PC-3 (cell line): ENCODE measurements around the gene KIF21A. TPM values are rescaled to one million over a fixed set of nuclear protein-coding genes. Genes with fewer than 3 reads are reported as not detected.

ENCODE experiments used
- ATAC-seq: fragments of 200-7000 bp; cut with Tn5 transposase; 2 replicates; pipeline ENCODE4 v1.9.1; 2020; ENCODE audit warnings: mild to moderate bottlenecking, moderate library complexity
- BruUV-seq: library from RNA; stranded (reverse); fragments of 400-500 nt; replicated peaks from 2 replicates; lab custom pipeline; 2021; lab: Mats Ljungman, UMichigan
- CTCF ChIA-PET: fragments of 300-600 bp; sonication (Branson Sonifier 250); formaldehyde crosslinking; loops from one replicate; lab custom pipeline; 2022; ENCODE audit warnings: antibody characterized with exemption; lab: Charles Lee
- POLR2A ChIA-PET: fragments of 300-600 bp; sonication (Branson Sonifier 250); formaldehyde crosslinking; loops from one replicate; lab custom pipeline; 2022; ENCODE audit warnings: antibody characterized with exemption; ENCODE audit not compliant: unreplicated experiment; lab: Charles Lee
- DNase-seq: peaks from one replicate; pipeline ENCODE4 v3.0.0-alpha.2; 2015
- H2AFZ ChIP-seq: fragments of 300-600 bp; sonication (generic); 2 replicates; pipeline ENCODE4 v1.6.0; 2016; ENCODE audit warnings: antibody characterized with exemption, low read length
- H3F3A ChIP-seq: fragments of 300-600 bp; sonication (generic); one replicate; pipeline ENCODE4 v1.6.0; 2017; ENCODE audit warnings: antibody characterized with exemption, low read length, control low read depth, mild to moderate bottlenecking; ENCODE audit not compliant: unreplicated experiment
- H3K27ac ChIP-seq: fragments of 300-600 bp; sonication (generic); 2 replicates; pipeline ENCODE4 v1.5.1; 2016; ENCODE audit warnings: mild to moderate bottlenecking, low read length
- H3K27me3 ChIP-seq: fragments of 300-600 bp; sonication (generic); 2 replicates; pipeline ENCODE4 v1.6.1; 2016; ENCODE audit warnings: low read length, mixed read lengths
- H3K36me3 ChIP-seq: fragments of 300-600 bp; sonication (generic); 2 replicates; pipeline ENCODE4 v1.6.1; 2016; ENCODE audit warnings: low read depth, mixed run types, low read length, mixed read lengths
- H3K4me1 ChIP-seq: fragments of 300-600 bp; sonication (generic); 2 replicates; pipeline ENCODE4 v1.5.1; 2016; ENCODE audit warnings: low read length; ENCODE audit not compliant: insufficient read depth
- H3K4me2 ChIP-seq: fragments of 300-600 bp; sonication (generic); 2 replicates; pipeline ENCODE4 v1.6.0; 2016; ENCODE audit warnings: low read length
- H3K4me3 ChIP-seq: fragments of 300-600 bp; sonication (generic); 2 replicates; pipeline ENCODE4 v1.5.1; 2016; ENCODE audit warnings: mild to moderate bottlenecking, low read length, mixed read lengths
- H3K79me2 ChIP-seq: fragments of 300-600 bp; sonication (generic); 2 replicates; pipeline ENCODE4 v1.6.1; 2017; ENCODE audit warnings: low read length, mixed read lengths
- H3K9ac ChIP-seq: fragments of 300-600 bp; sonication (generic); 2 replicates; pipeline ENCODE4 v1.6.0; 2016; ENCODE audit warnings: mild to moderate bottlenecking, low read length
- H3K9me2 ChIP-seq: fragments of 300-600 bp; sonication (generic); replicated peaks from 2 replicates; pipeline ENCODE4 v1.6.1; 2016; ENCODE audit warnings: mixed run types, low read length, mixed read lengths
- H3K9me3 ChIP-seq: fragments of 300-600 bp; sonication (generic); 2 replicates; pipeline ENCODE4 v1.6.1; 2016; ENCODE audit warnings: low read length, mixed read lengths
- H4K20me1 ChIP-seq: fragments of 300-600 bp; sonication (generic); 2 replicates; pipeline ENCODE4 v1.6.1; 2016; ENCODE audit warnings: low read length, mixed read lengths
- EZH2 ChIP-seq: fragments of 300-600 bp; sonication (generic); IDR thresholded peaks from one replicate; pipeline ENCODE4 v1.6.1; 2017; ENCODE audit warnings: antibody characterized with exemption, mild to moderate bottlenecking, low read length; ENCODE audit not compliant: unreplicated experiment
- EZH2phosphoT487 ChIP-seq: fragments of 300-600 bp; sonication (generic); IDR thresholded peaks from 2 replicates; pipeline ENCODE4 v1.6.1; 2018; ENCODE audit warnings: mild to moderate bottlenecking, antibody characterized with exemption, low read length, borderline replicate concordance
- intact Hi-C: fragments of 100-400 bp; cut with micrococcal nuclease; formaldehyde crosslinking; loops from 2 replicates; pipeline ENCODE4 v1.9.0; 2023
- total RNA-seq: library from RNA; depleted of rRNA; stranded (reverse); fragments of >200 nt; gene quantifications from 2 replicates; pipeline ENCODE4 v1.2.3, GENCODE V29; 2014
- TF ChIP-seq, protein P1 (sequence below): fragments of 300-600 bp; sonication (generic); conservative IDR thresholded peaks from 2 replicates; pipeline ENCODE4 v1.5.1; 2017; ENCODE audit warnings: antibody characterized with exemption, low read depth, mild to moderate bottlenecking, low read length

KIF21A gene
- total RNA-seq, 1 experiment from 2014 or later, result 25.1 TPM

DNA sequence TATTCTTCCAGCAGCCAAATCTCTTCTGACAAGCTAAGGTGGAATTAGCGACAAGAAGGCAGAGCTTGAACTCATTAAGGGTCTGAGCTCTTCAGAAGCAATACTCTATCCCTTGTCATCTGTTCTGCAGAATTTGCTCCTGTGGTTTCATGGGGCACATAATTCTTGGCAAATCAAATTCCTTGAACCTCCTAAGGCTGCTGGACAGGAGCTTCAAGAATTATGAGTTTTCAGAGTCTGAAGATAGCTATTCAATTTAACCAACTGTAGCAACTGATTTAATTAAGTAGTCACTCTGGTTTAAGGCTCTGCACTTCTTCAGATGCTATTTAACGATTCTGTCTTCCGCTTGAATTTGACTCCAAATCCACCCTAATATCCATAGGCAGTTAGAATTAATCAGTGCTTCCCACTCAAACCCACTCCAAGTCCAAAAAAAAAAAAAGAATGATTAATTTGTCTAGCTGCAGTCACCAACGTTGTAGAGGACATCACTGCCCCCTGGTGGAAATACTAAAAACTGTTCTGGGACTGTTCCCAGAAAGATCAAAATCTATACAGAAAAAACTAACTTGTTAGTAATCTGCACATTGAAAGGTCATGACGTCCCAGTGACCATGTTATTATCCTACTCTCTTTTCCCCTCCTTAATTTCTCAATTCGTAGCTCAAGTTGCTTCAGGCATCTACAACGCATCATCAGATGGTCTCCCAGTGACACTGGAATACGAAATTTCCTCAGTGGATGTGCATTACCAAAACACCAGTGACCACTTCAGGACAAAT is 169.9 kb downstream of the KIF21A start:
- no peaks in the 10 kb centered on the region for H3K4me1 ChIP-seq
- TF ChIP-seq, protein P1, sequence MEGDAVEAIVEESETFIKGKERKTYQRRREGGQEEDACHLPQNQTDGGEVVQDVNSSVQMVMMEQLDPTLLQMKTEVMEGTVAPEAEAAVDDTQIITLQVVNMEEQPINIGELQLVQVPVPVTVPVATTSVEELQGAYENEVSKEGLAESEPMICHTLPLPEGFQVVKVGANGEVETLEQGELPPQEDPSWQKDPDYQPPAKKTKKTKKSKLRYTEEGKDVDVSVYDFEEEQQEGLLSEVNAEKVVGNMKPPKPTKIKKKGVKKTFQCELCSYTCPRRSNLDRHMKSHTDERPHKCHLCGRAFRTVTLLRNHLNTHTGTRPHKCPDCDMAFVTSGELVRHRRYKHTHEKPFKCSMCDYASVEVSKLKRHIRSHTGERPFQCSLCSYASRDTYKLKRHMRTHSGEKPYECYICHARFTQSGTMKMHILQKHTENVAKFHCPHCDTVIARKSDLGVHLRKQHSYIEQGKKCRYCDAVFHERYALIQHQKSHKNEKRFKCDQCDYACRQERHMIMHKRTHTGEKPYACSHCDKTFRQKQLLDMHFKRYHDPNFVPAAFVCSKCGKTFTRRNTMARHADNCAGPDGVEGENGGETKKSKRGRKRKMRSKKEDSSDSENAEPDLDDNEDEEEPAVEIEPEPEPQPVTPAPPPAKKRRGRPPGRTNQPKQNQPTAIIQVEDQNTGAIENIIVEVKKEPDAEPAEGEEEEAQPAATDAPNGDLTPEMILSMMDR, result peak; percentile 85
- TF ChIP-seq EZH2phosphoT487, result no peak
- TF ChIP-seq EZH2, result no peak
- peak; percentile 67 for DNase-seq
- no peak for ATAC-seq
- CTCF ChIA-PET, result interaction anchor here (0.6 to 2.7 kb wide), 11 partner anchors 13 to 924 kb away, joined by 3 to 16 read pairs (median 3); no protein-coding TSS in a partner anchor
- intact Hi-C loops, result loop anchor here (1.0 to 10.0 kb wide), 5 partner anchors 66 to 608 kb away; no protein-coding TSS in a partner anchor
- H3K36me3 ChIP-seq, result no peaks in the 10 kb centered on the region
- no peaks in the 10 kb centered on the region for H3K9me2 ChIP-seq
- no peaks in the 10 kb centered on the region for H4K20me1 ChIP-seq
- no peaks in the 10 kb centered on the region for H3K9me3 ChIP-seq
- no peak overlapping the region for H2AFZ ChIP-seq
- no peaks in the 10 kb centered on the region for H3K27me3 ChIP-seq
- H3K79me2 ChIP-seq, result no peaks in the 10 kb centered on the region
- no peaks in the 10 kb centered on the region for H3F3A ChIP-seq
- no peak overlapping the region for H3K9ac ChIP-seq
- H3K4me2 ChIP-seq, result no peak overlapping the region
- H3K4me3 ChIP-seq, result no peak overlapping the region
- POLR2A ChIA-PET, result interaction anchor here (0.7 kb wide), 1 partner anchor 111 kb away, joined by 3 read pairs; no protein-coding TSS in a partner anchor
- H3K27ac ChIP-seq, result no peak overlapping the region
- BruUV-seq, result no TSS peak

DNA sequence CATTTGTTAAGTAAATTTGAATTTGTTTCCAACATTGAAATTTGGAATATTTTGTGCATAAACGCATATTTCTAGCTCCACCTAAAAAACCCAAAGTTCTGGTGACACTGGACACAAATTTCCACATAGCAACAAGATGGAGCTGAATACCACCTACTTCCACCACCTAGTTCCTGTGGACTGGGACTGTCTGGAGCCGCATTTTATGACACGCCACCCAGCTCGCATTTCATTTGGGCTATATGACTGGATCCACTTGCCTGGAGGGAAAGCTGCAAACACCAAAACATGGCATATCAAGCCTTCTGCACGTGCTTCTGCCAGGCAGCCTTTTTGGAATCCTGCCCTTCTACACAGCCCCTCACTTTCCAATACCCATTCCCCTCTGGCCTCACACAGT is 173.4 kb downstream of the KIF21A start:
- no peak overlapping the region for H3K4me2 ChIP-seq
- ChIA-PET POLR2A (no interaction called here), CTCF (no interaction called here)
- no peaks in the 10 kb centered on the region for H3K9me3 ChIP-seq
- no peaks in the 10 kb centered on the region for H3F3A ChIP-seq
- intact Hi-C loops, result no loop called here
- H3K4me3 ChIP-seq, result no peak overlapping the region
- ATAC-seq, result no peak
- no TSS peak for BruUV-seq
- H3K9ac ChIP-seq, result no peak overlapping the region
- no peak for TF ChIP-seq EZH2phosphoT487
- TF ChIP-seq, protein P1, result no peak
- no peak for TF ChIP-seq EZH2
- H3K27me3 ChIP-seq, result no peaks in the 10 kb centered on the region
- no peaks in the 10 kb centered on the region for H3K9me2 ChIP-seq
- no peaks in the 10 kb centered on the region for H3K79me2 ChIP-seq
- no peaks in the 10 kb centered on the region for H3K4me1 ChIP-seq
- DNase-seq, result no peak
- no peak overlapping the region for H2AFZ ChIP-seq
- no peaks in the 10 kb centered on the region for H4K20me1 ChIP-seq
- no peaks in the 10 kb centered on the region for H3K36me3 ChIP-seq
- no peak overlapping the region for H3K27ac ChIP-seq

DNA sequence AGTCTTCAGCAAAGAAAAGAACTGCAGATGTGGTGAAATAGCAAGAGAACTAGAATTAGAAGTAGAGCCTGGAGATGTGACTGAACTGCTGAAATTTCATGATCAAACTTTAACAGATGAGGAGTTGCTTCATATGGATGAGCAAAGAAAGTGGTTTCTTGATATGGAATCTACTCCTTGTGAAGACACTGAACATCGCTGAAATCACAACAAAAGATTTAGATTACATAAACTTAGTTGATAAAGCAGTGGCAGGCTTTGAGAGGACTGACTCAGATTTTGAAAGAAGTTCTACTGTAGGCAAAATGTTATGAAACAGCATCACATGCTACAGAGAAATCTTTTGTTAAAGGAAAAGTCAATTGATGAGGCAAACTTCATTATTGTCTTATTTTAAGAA is 175.0 kb downstream of the KIF21A start:
- no peak overlapping the region for H3K4me2 ChIP-seq
- H3K27ac ChIP-seq, result no peak overlapping the region
- TF ChIP-seq EZH2, result no peak
- TF ChIP-seq, protein P1, result no peak
- TF ChIP-seq EZH2phosphoT487, result no peak
- no peaks in the 10 kb centered on the region for H3F3A ChIP-seq
- ATAC-seq (no peak), DNase-seq (no peak)
- H2AFZ ChIP-seq, result no peak overlapping the region
- no peaks in the 10 kb centered on the region for H3K27me3 ChIP-seq
- no peaks in the 10 kb centered on the region for H3K4me1 ChIP-seq
- ChIA-PET CTCF (no interaction called here), POLR2A (no interaction called here)
- no peaks in the 10 kb centered on the region for H3K36me3 ChIP-seq
- intact Hi-C loops, result no loop called here
- no peak overlapping the region for H3K9ac ChIP-seq
- H3K79me2 ChIP-seq, result no peaks in the 10 kb centered on the region
- no peak overlapping the region for H3K4me3 ChIP-seq
- H4K20me1 ChIP-seq, result no peaks in the 10 kb centered on the region
- no peaks in the 10 kb centered on the region for H3K9me2 ChIP-seq
- no TSS peak for BruUV-seq
- H3K9me3 ChIP-seq, result no peaks in the 10 kb centered on the region
